Measurements from ENCODE around the gene PALLD.

GRCh38 chr4:168751263-168752225, 254.7 kb downstream of the PALLD start:
- no peak for TF ChIP-seq POLR2A (IDR thresholded peaks at IDR 0.05)
- TF ChIP-seq CTCF (IDR thresholded peaks at IDR 0.05): no peak

Measured in esophagus squamous epithelium (tissue), 4 donors.